Fibroblast of skin of scalp (primary cell): ENCODE data around the gene UNC119.

Experiments
- DNase-seq: peaks from one replicate; pipeline ENCODE4 v3.0.0-alpha.2; 2013

The UNC119 gene

GRCh38 chr17:28572259-28573039 is 20.0 kb upstream of the UNC119 start:
- DNase-seq, result no peak

DNA sequence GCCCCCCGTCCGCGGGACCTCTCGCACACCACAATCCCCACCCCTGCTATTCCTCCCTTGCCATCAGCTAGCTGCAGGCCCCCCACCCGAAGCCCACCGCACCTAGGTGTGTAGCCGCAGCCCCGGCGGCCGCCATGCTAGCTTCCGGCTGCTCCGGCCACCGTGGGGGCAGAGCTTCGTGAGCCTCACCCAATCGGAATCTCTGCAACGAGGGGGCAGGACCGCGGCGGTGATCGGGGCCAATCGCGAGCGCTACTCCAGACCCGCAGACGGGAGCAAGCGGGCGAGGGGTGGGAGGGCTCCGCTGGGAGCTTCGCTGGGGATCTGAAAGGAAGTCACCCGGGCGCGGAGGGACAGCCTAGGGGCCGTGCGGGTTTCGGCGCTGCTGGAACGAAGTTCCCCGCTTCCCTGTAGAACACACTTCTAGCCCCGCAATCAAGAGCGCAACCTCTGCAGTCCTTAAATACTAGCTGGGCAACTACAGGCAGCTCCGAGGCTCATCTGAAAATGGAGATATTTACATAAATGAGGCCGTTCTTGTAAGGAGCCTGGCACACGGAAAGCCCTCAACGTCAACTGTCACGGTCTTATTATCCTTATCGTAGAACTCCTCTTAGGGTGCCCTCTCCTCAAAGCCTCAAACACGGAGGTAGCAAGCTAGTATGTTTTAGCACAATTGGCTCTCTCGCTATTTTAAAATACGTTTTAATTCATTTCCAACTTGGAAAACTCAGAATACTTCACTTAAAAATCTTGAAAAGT is 19.1 kb upstream of the UNC119 start, which contains the start of gene PIGS:
Gene PIGS, minus strand, starts transcription at position 164 of the 762 bp plus-strand sequence. Its CDS starts 28 bp downstream, at position 136.
- peak; percentile 91 for DNase-seq

DNA sequence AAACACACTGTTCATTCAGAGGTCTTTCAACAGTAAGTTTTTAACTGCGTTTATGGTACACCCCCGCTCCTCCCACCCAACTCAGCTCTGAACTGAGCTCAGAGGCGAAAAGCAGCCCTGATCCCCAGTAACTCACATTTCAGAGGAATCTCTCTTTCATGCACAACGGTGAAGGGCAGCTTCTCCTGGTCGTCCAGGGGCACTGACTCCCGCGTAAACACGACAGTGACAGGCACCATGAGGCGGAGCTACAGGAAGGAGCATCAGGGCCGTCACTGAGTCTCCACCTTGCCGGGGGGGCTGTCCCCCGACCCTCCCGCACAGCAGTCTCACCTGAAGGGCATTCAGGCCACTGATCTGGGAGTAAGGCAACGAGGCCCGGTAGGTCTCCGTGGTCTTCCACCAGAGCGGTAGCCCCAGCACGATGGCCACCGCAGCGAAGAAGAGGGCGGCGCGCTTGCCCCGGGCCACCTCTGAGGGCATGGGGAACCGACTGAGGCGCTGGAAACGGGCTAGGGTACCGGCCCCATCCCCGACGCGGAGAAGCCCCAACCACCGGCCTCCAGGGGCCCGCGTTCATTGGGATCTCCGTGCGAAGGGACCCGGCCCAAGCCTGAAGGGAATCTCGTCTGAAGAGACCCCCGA is 18.4 kb upstream of the UNC119 start:
- DNase-seq, result no peak

DNA sequence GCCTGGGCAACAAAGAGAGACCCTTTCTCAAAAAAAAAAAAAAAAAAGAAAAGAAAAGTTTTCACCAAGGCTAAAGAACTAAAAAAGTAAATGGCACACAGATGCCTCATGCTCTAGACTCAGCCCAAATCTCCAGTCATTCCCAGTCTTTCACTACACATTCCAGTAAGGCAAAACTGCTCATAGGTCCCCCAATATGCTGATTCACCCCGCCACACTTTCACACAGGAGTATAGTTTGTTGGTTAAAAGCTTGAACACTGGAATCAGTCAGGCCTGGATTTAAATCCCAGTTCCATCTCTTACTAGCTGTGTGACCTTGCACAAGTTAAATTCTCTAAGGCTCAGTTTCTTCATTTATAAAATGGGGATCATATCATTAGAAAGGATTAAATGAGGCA is 17.0 kb upstream of the UNC119 start:
- DNase-seq, result no peak

DNA sequence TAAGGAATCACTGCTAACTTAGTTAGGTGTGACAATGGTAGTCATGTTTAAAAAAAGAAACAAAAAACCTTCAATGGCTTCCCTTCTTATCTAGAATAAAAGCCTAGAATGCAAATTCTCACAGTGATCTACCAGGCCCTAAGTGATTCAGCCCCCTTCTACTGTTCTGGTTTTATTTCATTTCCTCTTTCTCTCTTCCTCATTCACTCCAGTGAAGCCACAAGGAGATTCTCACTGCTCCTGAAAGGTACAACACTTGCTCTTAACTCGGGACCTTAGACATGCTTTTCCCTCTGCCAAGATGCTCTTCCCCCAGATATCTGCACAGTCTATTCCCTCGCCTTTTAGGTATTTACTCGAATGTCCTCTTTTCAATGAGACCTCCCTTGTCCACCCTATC is 15.2 kb upstream of the UNC119 start:
- no peak for DNase-seq

DNA sequence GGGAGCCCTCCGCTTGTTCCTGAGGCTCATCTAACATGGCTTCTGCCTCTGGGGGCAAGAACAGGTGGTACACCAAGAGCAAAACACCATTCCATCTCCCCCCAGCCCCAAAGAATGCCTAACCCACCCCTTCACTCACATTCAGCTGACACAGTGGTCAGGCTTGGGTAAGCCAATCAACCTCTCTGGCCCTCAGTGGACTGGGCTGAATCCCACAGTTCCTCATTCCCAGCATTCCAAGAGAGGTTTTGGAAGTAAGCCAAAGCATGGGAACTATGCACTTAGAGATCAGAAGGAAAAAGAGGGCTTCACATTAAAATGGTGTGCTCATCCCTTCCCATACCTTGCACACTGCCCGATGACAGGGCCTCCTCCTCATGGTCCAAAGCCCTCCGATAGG is 11.1 kb upstream of the UNC119 start:
- peak; percentile 82 for DNase-seq

DNA sequence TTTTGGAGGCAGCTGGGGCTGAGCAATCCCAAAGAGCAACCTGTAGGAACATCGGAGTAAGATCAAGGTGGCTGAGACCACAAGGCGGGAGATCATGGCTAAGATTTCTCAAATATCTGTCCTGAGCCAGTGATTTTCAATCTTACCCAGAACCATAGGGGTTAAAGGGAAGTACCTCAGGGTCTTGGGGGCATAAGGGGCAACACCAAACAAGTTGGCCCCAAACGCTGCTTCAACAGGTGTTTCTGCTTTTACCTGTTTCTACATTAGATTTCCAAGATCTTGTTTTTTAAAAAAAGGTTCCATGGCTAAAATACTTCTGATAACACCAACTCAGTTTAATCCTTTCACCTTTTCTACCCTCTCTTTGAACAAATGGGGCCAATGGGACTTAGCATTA is 2.6 kb upstream of the UNC119 start:
- DNase-seq, result no peak

DNA sequence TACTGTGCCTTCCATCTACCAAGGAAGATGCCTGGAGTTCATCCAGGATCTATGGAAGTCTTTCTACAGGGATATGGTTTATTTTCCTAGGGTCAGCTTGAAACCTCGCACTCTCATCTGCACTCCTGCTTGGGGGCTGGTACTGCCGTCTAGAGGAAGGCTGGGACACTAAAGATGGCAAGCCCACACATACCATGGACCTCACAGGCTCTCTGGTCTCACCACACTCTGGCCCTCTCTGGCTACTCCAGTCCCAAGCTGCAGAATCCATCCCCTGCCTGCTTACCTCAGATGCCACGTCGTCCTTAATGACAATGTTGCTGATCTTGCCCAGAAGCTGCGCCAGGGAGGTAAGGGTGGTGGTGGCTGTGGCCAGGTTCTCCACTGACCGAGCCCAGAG is 2.1 kb upstream of the UNC119 start:
- DNase-seq, result no peak

GRCh38 chr17:28553000-28553505 is 629 bp upstream of the UNC119 start:
- DNase-seq, result no peak

DNA sequence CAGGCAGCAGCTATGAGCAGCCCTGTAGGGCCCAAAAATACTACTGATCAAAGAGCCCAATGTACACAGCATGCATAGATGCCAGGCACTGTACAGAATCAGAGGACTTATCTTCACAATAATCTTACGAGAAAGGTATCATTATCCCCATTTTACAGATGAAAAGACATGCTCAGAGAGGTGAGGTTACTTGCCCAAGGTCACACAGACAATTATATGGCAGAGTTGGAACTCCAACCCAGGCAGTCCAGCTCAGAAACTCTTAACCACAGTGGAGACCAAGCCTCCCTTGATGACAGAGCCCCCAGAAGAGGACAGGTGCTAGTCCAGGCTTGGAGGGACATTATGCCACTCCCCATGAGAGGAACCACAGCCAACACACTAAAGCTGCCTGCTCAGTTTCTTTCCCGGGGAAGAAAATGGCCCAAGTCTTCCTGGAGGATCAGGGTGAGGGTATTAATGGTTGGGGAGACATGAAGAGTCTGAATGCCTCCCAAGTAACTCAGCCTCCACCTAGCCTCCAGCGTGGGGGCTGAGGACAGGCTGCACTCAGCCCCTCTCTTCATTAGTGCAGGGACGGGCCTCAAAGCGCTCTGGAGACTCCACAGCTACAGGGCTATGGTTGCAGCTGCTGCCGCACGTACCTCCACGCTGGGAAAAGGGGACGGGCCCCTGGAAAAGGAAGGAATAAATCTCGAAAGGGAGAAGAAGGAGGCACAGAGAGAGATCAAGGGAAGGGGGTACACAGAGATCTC is 826 bp downstream of the UNC119 start:
- DNase-seq, result no peak

DNA sequence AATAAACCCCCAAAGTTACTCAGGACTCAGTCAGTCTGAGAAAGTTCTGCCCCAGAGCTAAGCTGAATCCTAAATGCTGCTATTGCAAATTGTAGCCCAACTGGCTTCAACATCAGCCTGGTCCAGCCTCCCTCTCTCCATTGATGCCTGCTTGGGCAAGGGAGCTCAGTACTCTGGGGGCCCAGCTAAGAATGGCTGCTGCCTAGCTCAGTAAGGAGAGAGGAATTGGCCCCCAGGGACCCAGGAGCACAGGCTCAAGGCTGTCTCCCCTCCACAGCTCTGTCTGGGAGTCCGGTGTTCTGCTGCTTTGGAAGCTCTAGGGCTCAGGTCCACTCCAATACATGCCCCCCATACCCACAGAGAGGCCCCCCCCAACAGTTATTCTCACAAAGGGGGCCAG is 1.6 kb downstream of the UNC119 start:
- DNase-seq, result no peak

DNA sequence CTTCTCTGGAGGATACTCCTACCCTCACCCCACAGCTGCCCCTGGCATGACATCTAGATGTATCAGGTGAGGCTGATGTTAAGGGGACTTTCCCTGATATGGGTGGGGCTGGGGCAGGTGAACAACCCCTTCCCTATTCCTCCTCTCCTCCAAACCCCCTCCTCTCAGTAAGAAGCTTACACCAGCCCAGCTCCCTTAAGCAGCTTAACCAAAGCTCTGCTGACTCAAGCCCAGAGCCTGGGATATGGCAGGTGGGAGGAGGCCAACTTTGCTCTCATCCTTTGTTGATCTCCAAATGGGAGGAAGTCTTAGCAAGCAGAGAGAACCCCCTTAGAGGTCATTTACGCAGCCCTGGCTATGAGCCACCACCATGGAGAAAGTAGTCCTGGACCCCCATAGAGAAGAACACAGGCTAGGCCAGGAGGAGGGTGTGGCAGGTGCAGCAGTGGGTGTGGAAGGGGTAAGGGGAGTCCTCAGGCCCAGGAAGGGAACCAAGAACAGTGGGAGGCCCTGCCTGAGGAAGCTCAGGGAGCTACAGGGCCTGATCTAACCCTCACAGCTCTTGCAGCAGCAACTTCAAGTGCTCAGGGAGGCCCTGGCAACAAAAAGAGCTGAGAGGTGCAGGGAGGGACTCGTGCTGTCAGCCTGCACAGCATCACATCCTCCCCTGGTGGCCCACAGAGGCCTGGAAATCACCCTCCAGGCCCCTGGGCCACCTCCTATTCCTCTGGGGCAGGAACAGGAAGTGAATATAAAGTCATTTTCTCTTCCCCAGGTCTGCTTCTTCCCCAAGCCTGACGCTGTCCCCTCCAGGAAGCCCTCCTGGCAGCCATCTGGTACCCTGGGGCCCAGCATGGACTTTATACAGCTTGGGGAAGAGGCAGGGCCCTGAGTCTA is 2.9 kb downstream of the UNC119 start:
- no peak for DNase-seq

- no peak for DNase-seq
These were observed 3.9 kb downstream of the UNC119 start for GRCh38 chr17:28548417-28549130.

DNA sequence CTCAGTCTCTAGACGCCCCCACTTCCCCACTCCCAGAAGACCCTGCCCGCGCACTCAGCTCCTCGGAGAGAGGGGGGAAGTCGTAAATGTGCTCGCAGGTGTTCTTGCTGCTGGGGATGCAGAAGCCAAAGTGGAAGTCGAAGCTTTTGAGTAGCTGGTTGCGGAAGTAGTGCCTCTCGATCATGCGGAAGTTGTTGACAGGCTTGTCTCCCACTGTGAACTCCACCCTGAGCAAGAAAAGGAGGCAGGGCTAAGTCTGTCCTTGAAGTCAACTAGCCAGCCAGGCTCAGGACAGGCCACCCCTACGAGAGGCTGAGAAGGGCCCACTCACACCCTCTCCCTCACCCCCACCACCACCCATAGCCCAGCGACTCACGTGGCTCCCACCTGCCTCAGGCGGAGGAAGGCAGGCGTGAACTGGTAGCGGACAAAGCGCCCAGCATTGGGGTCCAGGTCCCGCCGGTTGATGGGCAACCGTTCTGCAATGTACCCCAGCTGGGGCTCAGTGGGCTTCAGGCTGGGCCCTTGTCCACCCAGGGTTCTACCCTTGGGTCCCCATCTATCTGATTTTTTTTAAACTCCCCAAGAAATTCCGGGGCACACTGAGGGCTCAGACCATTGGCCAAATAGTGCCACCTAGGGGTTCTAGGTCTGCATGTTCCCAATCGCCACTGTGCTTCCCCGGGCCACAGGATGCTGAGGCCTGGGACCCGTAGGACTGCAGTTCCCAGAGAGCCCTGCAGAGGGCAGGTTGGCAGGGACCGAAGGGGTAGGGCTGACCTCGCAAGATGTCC is 4.6 kb downstream of the UNC119 start:
- peak; percentile 72 for DNase-seq

DNA sequence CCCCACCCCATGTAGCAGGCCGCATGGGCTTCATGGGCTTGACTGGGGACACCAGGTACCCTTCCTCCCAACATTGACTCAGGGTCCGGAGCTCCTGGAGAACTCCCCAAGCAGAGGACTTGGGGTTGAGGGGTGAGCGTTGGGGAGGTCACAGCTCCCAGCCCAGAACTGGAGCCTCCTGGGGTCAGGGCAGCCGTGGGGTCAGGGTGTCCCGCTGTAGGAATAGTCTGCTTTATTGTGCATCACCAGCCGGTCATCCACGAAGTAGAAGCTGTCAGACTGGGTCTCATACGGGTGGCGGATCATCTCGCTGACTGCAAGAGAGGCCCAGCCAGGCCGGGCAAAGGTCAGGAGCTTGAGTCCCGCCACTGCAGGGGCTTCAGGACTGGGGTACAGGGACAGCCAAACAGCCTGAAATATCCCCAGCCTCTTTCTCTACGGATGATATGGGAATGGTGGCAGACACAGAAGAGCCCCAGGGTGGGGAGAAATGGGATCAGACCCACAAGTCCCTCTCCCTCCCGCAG is 5.3 kb downstream of the UNC119 start:
- no peak for DNase-seq

DNA sequence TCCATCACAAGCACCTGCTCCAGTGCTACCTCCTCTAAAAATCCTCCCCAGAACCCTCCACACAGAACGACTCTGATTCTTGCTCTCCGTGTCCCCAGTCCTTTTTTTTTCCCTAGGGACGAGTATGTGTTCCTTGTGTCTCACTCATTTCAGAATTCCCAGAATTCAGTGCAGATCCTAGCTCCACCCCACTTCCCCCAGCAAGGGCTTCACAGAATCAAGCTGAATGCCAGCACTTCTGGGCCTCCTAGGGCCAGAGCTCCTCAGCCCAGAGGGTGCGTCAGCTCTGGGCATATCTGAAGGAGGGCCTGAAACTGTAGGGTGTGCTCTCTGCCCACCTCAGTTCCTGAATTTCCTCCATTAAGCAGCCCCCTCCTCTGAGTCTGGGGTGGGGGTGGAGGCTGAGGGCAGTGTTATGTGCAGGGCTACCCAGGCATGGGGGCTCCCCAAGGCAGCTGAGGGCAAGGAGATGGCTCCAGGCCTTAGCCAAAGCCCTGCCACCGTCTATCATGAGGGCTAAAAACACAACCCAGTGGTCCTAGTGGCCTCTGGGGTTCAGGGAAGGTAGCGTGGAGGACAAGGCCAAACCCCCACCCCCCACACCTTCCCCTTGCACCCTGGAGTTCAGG is 6.5 kb downstream of the UNC119 start:
- peak; percentile 22 for DNase-seq

- DNase-seq, result no peak
These were observed 7.3 kb downstream of the UNC119 start for GRCh38 chr17:28545141-28545503.

- DNase-seq, result no peak
These were observed 7.9 kb downstream of the UNC119 start for GRCh38 chr17:28544402-28545140.
